SK-N-SH (cell line): ENCODE data around the gene ZNF106. TPM values are rescaled to one million over a fixed set of nuclear protein-coding genes. Genes with fewer than 3 reads are reported as not detected.

Source experiments
- CTCF ChIA-PET: fragments of 300-600, 350-600 bp; formaldehyde crosslinking; extraction: SDS; loops from one replicate; lab custom pipeline; 2021; lab: Yijun Ruan, JAX
- POLR2A ChIA-PET: fragments of 350-600 bp; sonication (Branson Sonifier 250); formaldehyde crosslinking; extraction: SDS; loops from one replicate; lab custom pipeline; 2020; ENCODE audit warnings: antibody characterized with exemption, inconsistent platforms; lab: Yijun Ruan, JAX
- DNase-seq: peaks from one replicate; pipeline ENCODE4 v3.0.0; 2012
- H2AFZ ChIP-seq: fragments of 200-600 bp; sonication (generic); 2 replicates; pipeline ENCODE4 v1.8.1; 2016; ENCODE audit warnings: antibody characterized with exemption, mild to moderate bottlenecking, low read depth
- H3F3A ChIP-seq: fragments of 200-600 bp; sonication (generic); replicated peaks from 2 replicates; pipeline ENCODE3; 2016; ENCODE audit warnings: antibody characterized with exemption, mild to moderate bottlenecking; ENCODE audit not compliant: insufficient read depth
- H3K27ac ChIP-seq, 2 experiments: fragments of 200-500 bp in 1 of 2; fragments of 200-600 bp in 1 of 2; sonication (Bioruptor generic) in 1 of 2; sonication (generic), shearing (Covaris generic) in 1 of 2; 2 replicates each; pipeline versions ENCODE4 v1.5.1 to v1.6.1; 2014 to 2016; ENCODE audit warnings: low read depth in 2 of 2, inconsistent platforms in 1 of 2, low read length in 1 of 2, mild to moderate bottlenecking in 1 of 2, mixed read lengths in 1 of 2
- H3K27me3 ChIP-seq: fragments of 200-600 bp; sonication (generic), shearing (Covaris generic); 2 replicates; pipeline ENCODE4 v1.6.1; 2016; ENCODE audit warnings: mixed run types; ENCODE audit not compliant: insufficient read depth
- H3K36me3 ChIP-seq, 2 experiments: fragments of 200-500 bp in 1 of 2; fragments of 200-600 bp in 1 of 2; sonication (Bioruptor generic) in 1 of 2; sonication (generic) in 1 of 2; replicated peaks in 1 of 2; 2 replicates each; pipeline versions ENCODE3 to v1.5.1; 2014 to 2016; ENCODE audit warnings: low read length in 1 of 2, mild to moderate bottlenecking in 1 of 2; ENCODE audit not compliant: insufficient read depth in 2 of 2, control insufficient read depth in 1 of 2
- H3K4me1 ChIP-seq, 2 experiments: fragments of 200-500 bp in 1 of 2; fragments of 200-600 bp in 1 of 2; sonication (Bioruptor generic) in 1 of 2; sonication (generic), shearing (Covaris generic) in 1 of 2; 2 replicates each; pipeline versions ENCODE4 v1.5.1 to v1.6.1; 2014 to 2016; ENCODE audit warnings: low read depth in 1 of 2, low read length in 1 of 2, mixed run types in 1 of 2; ENCODE audit not compliant: insufficient read depth in 2 of 2, control insufficient read depth in 1 of 2
- H3K4me2 ChIP-seq: fragments of 200-600 bp; sonication (generic), shearing (Covaris generic); 2 replicates; pipeline ENCODE4 v1.6.1; 2017; ENCODE audit warnings: mixed run types
- H3K4me3 ChIP-seq, 2 experiments: fragments of 200-500 bp in 1 of 2; fragments of 200-600 bp in 1 of 2; sonication (Bioruptor generic) in 1 of 2; sonication (generic), shearing (Covaris generic) in 1 of 2; 2 replicates each; pipeline versions ENCODE4 v1.5.1 to v1.8.1; 2014 to 2016; ENCODE audit warnings: low read depth in 2 of 2, inconsistent platforms in 1 of 2, low read length in 1 of 2, mild to moderate bottlenecking in 1 of 2, mixed read lengths in 1 of 2, moderate library complexity in 1 of 2
- H3K79me2 ChIP-seq: fragments of 200-600 bp; sonication (generic); 2 replicates; pipeline ENCODE4 v1.8.1; 2017; ENCODE audit warnings: mild to moderate bottlenecking; ENCODE audit not compliant: insufficient read depth
- H3K9ac ChIP-seq: fragments of 200-600 bp; sonication (generic); 2 replicates; pipeline ENCODE4 v1.6.1; 2017; ENCODE audit warnings: mixed run types
- H3K9me2 ChIP-seq: fragments of 200-600 bp; sonication (generic); 2 replicates; pipeline ENCODE4 v1.6.1; 2017; ENCODE audit warnings: mixed run types
- H3K9me3 ChIP-seq: fragments of 200-600 bp; sonication (generic); 2 replicates; pipeline ENCODE4 v1.6.1; 2017; ENCODE audit warnings: mixed run types, mild to moderate bottlenecking, moderate library complexity
- H4K20me1 ChIP-seq: fragments of 200-600 bp; sonication (generic); 2 replicates; pipeline ENCODE4 v1.6.1; 2017; ENCODE audit warnings: mild to moderate bottlenecking, mixed run types; ENCODE audit not compliant: insufficient read depth
- CHD2 ChIP-seq: fragments of 150-350 bp; IDR thresholded peaks from 2 replicates; pipeline ENCODE4 v1.6.1; 2018; ENCODE audit warnings: low read length; ENCODE audit not compliant: partially characterized antibody
- FOSL2 ChIP-seq: IDR thresholded peaks from 2 replicates; pipeline ENCODE4 v1.4.0; 2012; ENCODE audit warnings: low read depth, mild to moderate bottlenecking, moderate library complexity, borderline replicate concordance
- FOXJ3 ChIP-seq: sonication (generic); formaldehyde crosslinking; IDR thresholded peaks from 2 replicates; pipeline ENCODE4 v1.5.1; 2020; ENCODE audit warnings: mild to moderate bottlenecking, missing genetic modification reagents
- FOXM1 ChIP-seq: IDR thresholded peaks from 2 replicates; pipeline ENCODE4 v1.4.0; 2012; ENCODE audit warnings: low read depth, mild to moderate bottlenecking
- IRF3 ChIP-seq: fragments of 150-350 bp; IDR thresholded peaks from 2 replicates; pipeline ENCODE4 v1.6.1; 2016; ENCODE audit warnings: mild to moderate bottlenecking, low read depth, low read length
- JUND ChIP-seq: IDR thresholded peaks from 2 replicates; pipeline ENCODE4 v1.4.0; 2012
- MEF2A ChIP-seq: IDR thresholded peaks from 2 replicates; pipeline ENCODE4 v1.4.0; 2012; ENCODE audit warnings: low read depth, borderline replicate concordance
- MXI1 ChIP-seq: IDR thresholded peaks from 2 replicates; pipeline ENCODE4 v1.6.1; 2012; ENCODE audit warnings: mild to moderate bottlenecking, low read depth, low read length, improper control_type of control experiment
- NRF1 ChIP-seq: IDR thresholded peaks from 2 replicates; pipeline ENCODE4 v1.6.1; 2012; ENCODE audit warnings: low read depth, mild to moderate bottlenecking, low read length
- PBX3 ChIP-seq: IDR thresholded peaks from 2 replicates; pipeline ENCODE4; 2012
- POLR2AphosphoS5 ChIP-seq: IDR thresholded peaks from 2 replicates; pipeline ENCODE4 v1.6.1; 2012; ENCODE audit warnings: low read depth, low read length
- RXRA ChIP-seq: IDR thresholded peaks from 2 replicates; pipeline ENCODE4 v1.4.0; 2012; ENCODE audit warnings: low read depth, mild to moderate bottlenecking, borderline replicate concordance
- SMC3 ChIP-seq: IDR thresholded peaks from 2 replicates; pipeline ENCODE4 v1.6.1; 2012; ENCODE audit warnings: low read depth, low read length, improper control_type of control experiment
- USF2 ChIP-seq: fragments of 150-350 bp; IDR thresholded peaks from 2 replicates; pipeline ENCODE4 v1.6.1; 2017; ENCODE audit warnings: antibody characterized with exemption, low read length, low read depth, borderline replicate concordance
- WGBS: methylation state at CpG from one replicate; pipeline ENCODE4 v1.1.6; 2017; ENCODE audit warnings: low lambda C conversion rate; 5-methylcytosine and 5-hydroxymethylcytosine counted together
- polyA plus RNA-seq, 3 experiments: library from polyadenylated mRNA; depleted of rRNA; stranded (reverse); fragments of >200 nt; gene quantifications; 2 replicates each; pipeline ENCODE4 v1.2.3, GENCODE V29; 2012

ZNF106 gene
- polyA plus RNA-seq, 1 of the 3 experiments (the other 2 are of a cell fraction), result 8.9 TPM

- DNase-seq, result no peak
- H3K4me2 ChIP-seq, result no peak overlapping the region
- H2AFZ ChIP-seq, result no peak overlapping the region
- no peak overlapping the region for H3K9ac ChIP-seq
- H4K20me1 ChIP-seq, result no peaks in the 10 kb centered on the region
- H3K9me3 ChIP-seq, result no peaks in the 10 kb centered on the region
- WGBS, result 83% methylated on average over 2 of the region's 4 CpGs
- H3K36me3 ChIP-seq, result peaks cover 11 to 13% of the 10 kb centered on the region in 2 experiments
- no peaks in the 10 kb centered on the region; a peak in 1 of 4 replicates for H3K4me1 ChIP-seq
- ChIA-PET CTCF (interaction anchor here (1.0 kb wide), 2 partner anchors 64 to 316 kb away, joined by 3 read pairs; no protein-coding TSS in a partner anchor), POLR2A (no interaction called here)
- no peak overlapping the region for H3K27ac ChIP-seq
- H3F3A ChIP-seq, result no peaks in the 10 kb centered on the region
- H3K4me3 ChIP-seq, result no peak overlapping the region
- H3K79me2 ChIP-seq, result no peaks in the 10 kb centered on the region
- H3K27me3 ChIP-seq, result no peaks in the 10 kb centered on the region
- TF ChIP-seq RXRA (no peak), POLR2AphosphoS5 (no peak), CHD2 (no peak), NRF1 (no peak), JUND (no peak), SMC3 (no peak), PBX3 (no peak), USF2 (no peak), MEF2A (no peak), FOXM1 (no peak), IRF3 (no peak)
- TF ChIP-seq, all 33 proteins: peak for 0
- no peaks in the 10 kb centered on the region for H3K9me2 ChIP-seq
Measured at GRCh38 chr15:42408178-42408577, 82.8 kb downstream of the ZNF106 start.

GRCh38 chr15:42405863-42406482, 85.0 kb downstream of the ZNF106 start:
- WGBS, result 82% methylated on average over 6 of the region's 6 CpGs
- no peak overlapping the region for H3K9ac ChIP-seq
- no peaks in the 10 kb centered on the region for H3K79me2 ChIP-seq
- no peak overlapping the region for H3K4me3 ChIP-seq
- TF ChIP-seq MXI1 (no peak), FOXJ3 (CRISPR knock-in tag) (no peak), FOSL2 (no peak), IRF3 (no peak)
- H3K9me3 ChIP-seq, result no peaks in the 10 kb centered on the region
- H3K27ac ChIP-seq, result no peak overlapping the region
- H3K4me2 ChIP-seq, result no peak overlapping the region
- DNase-seq, result no peak
- no peaks in the 10 kb centered on the region; a peak in 1 of 4 replicates for H3K4me1 ChIP-seq
- H3K27me3 ChIP-seq, result no peaks in the 10 kb centered on the region
- CTCF ChIA-PET, result no interaction called here
- H2AFZ ChIP-seq, result no peak overlapping the region
- H4K20me1 ChIP-seq, result no peaks in the 10 kb centered on the region
- POLR2A ChIA-PET, result no interaction called here
- no peaks in the 10 kb centered on the region for H3F3A ChIP-seq
- no peaks in the 10 kb centered on the region for H3K9me2 ChIP-seq
- no peaks in the 10 kb centered on the region for H3K36me3 ChIP-seq
